ENCODE data around the gene PRKAG1. TPM values are rescaled to one million over a fixed set of nuclear protein-coding genes. Genes with fewer than 3 reads are reported as not detected.

Gene PRKAG1
- total RNA-seq, 1 experiment from 2014 or later, result 66.5 TPM

DNA sequence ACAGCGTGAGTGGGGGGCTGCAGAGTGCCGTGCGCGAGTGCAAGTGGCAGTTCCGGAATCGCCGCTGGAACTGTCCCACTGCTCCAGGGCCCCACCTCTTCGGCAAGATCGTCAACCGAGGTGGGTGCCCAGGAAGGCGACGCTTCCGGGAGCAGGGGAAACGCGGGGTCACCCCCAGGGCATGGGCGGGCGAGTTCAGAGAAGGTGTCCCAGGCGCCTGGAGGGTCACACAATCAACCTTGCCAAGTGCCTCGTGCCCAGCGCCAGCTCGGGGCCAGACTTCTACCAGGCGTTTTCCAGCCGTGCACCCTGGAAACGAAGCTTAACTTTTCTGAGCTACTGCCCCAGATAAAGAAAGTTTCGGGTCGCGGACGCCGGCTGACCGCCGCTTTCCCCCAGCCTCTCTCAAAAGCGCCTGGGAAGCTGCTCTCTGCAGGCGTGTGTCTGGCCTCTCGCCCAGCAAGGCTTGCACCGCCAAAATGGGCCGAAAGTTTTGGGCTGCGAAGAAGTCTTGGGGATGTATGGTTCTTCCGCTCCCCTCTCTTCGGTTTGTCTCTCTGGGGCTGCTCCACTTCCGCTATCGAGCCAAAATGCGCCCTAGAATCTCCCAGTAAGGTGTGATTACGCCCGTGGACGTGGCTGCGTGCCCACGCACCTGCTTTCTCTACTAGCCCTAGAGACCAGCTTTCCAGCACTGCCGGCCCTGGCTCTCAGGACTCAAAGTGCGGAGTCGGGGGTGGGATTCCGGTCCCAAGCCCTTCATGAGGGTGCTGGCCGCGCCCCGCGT is 38.8 kb downstream of the PRKAG1 start:
- peak overlapping the region; percentile 67 for H3K4me3 ChIP-seq (ENCODE audit: low read length)
- H3K27me3 ChIP-seq (ENCODE audit: low read length), result peaks cover 52% of the 10 kb centered on the region
- peak overlapping the region; percentile 94 for H3K4me2 ChIP-seq (ENCODE audit: low read length)
- H3K9me3 ChIP-seq (ENCODE audit: low read length), result no peaks in the 10 kb centered on the region
- no peaks in the 10 kb centered on the region for H3K79me2 ChIP-seq (ENCODE audit: low read length)
- H3K4me1 ChIP-seq (ENCODE audit: insufficient read depth, low read length), result peaks cover 29% of the 10 kb centered on the region
- H2AFZ ChIP-seq (ENCODE audit: low read length), result peak overlapping the region; percentile 74
- no peak overlapping the region for H3K27ac ChIP-seq (ENCODE audit: low read length)
- H3K9ac ChIP-seq (ENCODE audit: low read length), result no peak overlapping the region
- intact Hi-C loops (cut with micrococcal nuclease), result loop anchor here (5.0 kb wide), 1 partner anchor 127 kb away; the partner anchor contains the start of gene DDX23
- DNase-seq (no peak), ATAC-seq (no peak)
- ChIA-PET POLR2A (ENCODE audit: unreplicated experiment) (no interaction called here), CTCF (interaction anchor here (0.5 to 0.7 kb wide), 3 partner anchors 14 to 23 kb away, joined by 3 read pairs; partner anchors contain the start of genes ARF3 and DDN)
- no peaks in the 10 kb centered on the region for H4K20me1 ChIP-seq (ENCODE audit: low read length)
- no peaks in the 10 kb centered on the region for H3K9me2 ChIP-seq (replicated peaks; ENCODE audit: low read length)
- H3K36me3 ChIP-seq (ENCODE audit: low read depth, low read length), result no peaks in the 10 kb centered on the region
- no peaks in the 10 kb centered on the region for H3F3A ChIP-seq (ENCODE audit: low read length, unreplicated experiment)
- TF ChIP-seq EZH2 (IDR thresholded peaks at IDR 0.05; ENCODE audit: low read length, unreplicated experiment), result peak; percentile 12
- TF ChIP-seq EZH2phosphoT487 (IDR thresholded peaks at IDR 0.05; ENCODE audit: borderline replicate concordance, low read length), result no peak
- BruUV-seq (replicated peaks), result no TSS peak

DNA sequence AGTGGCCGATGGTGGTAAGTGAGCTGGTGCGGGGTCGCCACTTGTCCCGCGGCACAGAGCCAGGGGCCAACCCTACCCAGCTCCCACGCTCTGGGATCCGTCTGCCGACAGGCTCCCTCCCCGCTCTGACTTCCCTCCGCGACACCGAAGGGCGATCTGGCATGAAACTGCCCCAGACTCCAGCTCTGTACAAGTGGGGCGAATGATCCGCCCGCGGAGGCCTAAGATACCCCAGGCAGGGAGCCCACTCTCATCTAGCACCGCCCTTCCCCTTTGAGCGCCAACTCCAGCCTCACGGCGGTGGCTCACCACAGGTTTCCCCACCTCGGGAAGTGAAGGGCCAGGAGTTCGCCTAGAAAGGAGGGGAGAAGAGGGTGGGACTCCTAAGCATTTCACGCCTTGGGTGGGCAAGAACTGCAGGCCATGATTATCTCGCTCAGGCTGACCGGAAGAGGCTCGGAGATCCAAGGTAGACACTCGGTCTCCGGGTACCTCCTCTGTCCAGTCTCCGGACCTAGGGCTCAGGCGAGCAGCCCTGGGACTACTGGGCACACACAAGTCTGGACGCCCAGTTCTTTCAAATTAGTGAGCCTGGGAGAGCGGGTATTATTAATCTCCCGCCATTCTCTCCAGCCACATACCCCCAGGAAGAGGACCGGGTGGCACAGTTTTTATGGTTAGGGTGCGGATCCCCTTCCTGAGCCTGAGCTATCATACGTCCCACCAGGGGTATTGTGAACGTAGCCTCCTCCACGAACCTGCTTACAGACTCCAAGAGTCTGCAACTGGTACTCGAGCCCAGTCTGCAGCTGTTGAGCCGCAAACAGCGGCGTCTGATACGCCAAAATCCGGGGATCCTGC is 39.6 kb downstream of the PRKAG1 start:
- ChIA-PET CTCF (interaction anchor here (0.5 to 0.8 kb wide), 5 partner anchors 15 to 125 kb away, joined by 3 read pairs; partner anchors contain the start of genes ARF3 and DDN), POLR2A (ENCODE audit: unreplicated experiment) (no interaction called here)
- Histone ChIP-seq H3K9ac (ENCODE audit: low read length) (no peak overlapping the region), H3K9me2 (replicated peaks; ENCODE audit: low read length) (no peaks in the 10 kb centered on the region), H3K4me1 (ENCODE audit: insufficient read depth, low read length) (peaks cover 29% of the 10 kb centered on the region), H3K4me2 (ENCODE audit: low read length) (peak overlapping the region; percentile 94), H3K36me3 (ENCODE audit: low read depth, low read length) (no peaks in the 10 kb centered on the region), H3K27me3 (ENCODE audit: low read length) (peaks cover 52% of the 10 kb centered on the region), H3K9me3 (ENCODE audit: low read length) (no peaks in the 10 kb centered on the region), H4K20me1 (ENCODE audit: low read length) (no peaks in the 10 kb centered on the region), H3K4me3 (ENCODE audit: low read length) (peak overlapping the region; percentile 67), H3K27ac (ENCODE audit: low read length) (no peak overlapping the region), H2AFZ (ENCODE audit: low read length) (peak overlapping the region; percentile 74), H3K79me2 (ENCODE audit: low read length) (no peaks in the 10 kb centered on the region), H3F3A (ENCODE audit: low read length, unreplicated experiment) (no peaks in the 10 kb centered on the region)
- peak; percentile 12 for TF ChIP-seq EZH2 (IDR thresholded peaks at IDR 0.05; ENCODE audit: low read length, unreplicated experiment)
- TF ChIP-seq, protein P1, sequence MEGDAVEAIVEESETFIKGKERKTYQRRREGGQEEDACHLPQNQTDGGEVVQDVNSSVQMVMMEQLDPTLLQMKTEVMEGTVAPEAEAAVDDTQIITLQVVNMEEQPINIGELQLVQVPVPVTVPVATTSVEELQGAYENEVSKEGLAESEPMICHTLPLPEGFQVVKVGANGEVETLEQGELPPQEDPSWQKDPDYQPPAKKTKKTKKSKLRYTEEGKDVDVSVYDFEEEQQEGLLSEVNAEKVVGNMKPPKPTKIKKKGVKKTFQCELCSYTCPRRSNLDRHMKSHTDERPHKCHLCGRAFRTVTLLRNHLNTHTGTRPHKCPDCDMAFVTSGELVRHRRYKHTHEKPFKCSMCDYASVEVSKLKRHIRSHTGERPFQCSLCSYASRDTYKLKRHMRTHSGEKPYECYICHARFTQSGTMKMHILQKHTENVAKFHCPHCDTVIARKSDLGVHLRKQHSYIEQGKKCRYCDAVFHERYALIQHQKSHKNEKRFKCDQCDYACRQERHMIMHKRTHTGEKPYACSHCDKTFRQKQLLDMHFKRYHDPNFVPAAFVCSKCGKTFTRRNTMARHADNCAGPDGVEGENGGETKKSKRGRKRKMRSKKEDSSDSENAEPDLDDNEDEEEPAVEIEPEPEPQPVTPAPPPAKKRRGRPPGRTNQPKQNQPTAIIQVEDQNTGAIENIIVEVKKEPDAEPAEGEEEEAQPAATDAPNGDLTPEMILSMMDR (conservative IDR thresholded peaks at IDR 0.05; ENCODE audit: low read depth, low read length), result no peak
- no peak for DNase-seq
- ATAC-seq, result peak; percentile 52
- BruUV-seq (replicated peaks), result no TSS peak
- intact Hi-C loops (cut with micrococcal nuclease), result no loop called here

DNA sequence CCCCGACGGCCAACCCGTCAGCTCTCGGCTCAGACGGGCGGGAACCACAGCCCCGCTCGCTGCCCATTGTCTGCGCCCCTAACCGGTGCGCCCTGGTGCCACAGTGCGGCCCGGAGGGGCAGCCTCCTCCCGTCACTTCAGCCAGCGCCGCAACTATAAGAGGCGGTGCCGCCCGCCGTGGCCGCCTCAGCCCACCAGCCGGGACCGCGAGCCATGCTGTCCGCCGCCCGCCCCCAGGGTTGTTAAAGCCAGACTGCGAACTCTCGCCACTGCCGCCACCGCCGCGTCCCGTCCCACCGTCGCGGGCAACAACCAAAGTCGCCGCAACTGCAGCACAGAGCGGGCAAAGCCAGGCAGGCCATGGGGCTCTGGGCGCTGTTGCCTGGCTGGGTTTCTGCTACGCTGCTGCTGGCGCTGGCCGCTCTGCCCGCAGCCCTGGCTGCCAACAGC is 40.3 kb downstream of the PRKAG1 start, which contains the start of gene WNT1:
WNT1 (plus strand) TSS at position 32 of the 450 bp plus-strand sequence; CDS start at position 361, 329 bp downstream.
- DNase-seq, result no peak
- Histone ChIP-seq H3K27ac (ENCODE audit: low read length) (no peak within 1 kb of the TSS), H3K4me3 (ENCODE audit: low read length) (peak within 1 kb of the TSS; percentile 67), H3K9me2 (replicated peaks; ENCODE audit: low read length) (no peaks in the 10 kb centered on the region), H3K36me3 (ENCODE audit: low read depth, low read length) (no peaks in the 10 kb centered on the region), H3K4me2 (ENCODE audit: low read length) (peak within 1 kb of the TSS; percentile 94), H3K9me3 (ENCODE audit: low read length) (no peaks in the 10 kb centered on the region), H2AFZ (ENCODE audit: low read length) (peak within 1 kb of the TSS; percentile 74), H3K79me2 (ENCODE audit: low read length) (no peaks in the 10 kb centered on the region), H3K27me3 (ENCODE audit: low read length) (peaks cover 52% of the 10 kb centered on the region), H4K20me1 (ENCODE audit: low read length) (no peaks in the 10 kb centered on the region), H3F3A (ENCODE audit: low read length, unreplicated experiment) (no peaks in the 10 kb centered on the region), H3K4me1 (ENCODE audit: insufficient read depth, low read length) (peaks cover 29% of the 10 kb centered on the region), H3K9ac (ENCODE audit: low read length) (no peak within 1 kb of the TSS)
- POLR2A ChIA-PET (ENCODE audit: unreplicated experiment), result no interaction called here
- CTCF ChIA-PET, result no interaction called here
- intact Hi-C loops (cut with micrococcal nuclease), result no loop called here
- peak; percentile 48 for ATAC-seq
- TF ChIP-seq EZH2phosphoT487 (IDR thresholded peaks at IDR 0.05; ENCODE audit: borderline replicate concordance, low read length), result 0 out of 2 replicates have a peak, but pooled peaks have one; percentile 4
- no peak for TF ChIP-seq EZH2 (IDR thresholded peaks at IDR 0.05; ENCODE audit: low read length, unreplicated experiment)
- TF ChIP-seq, protein P1 (conservative IDR thresholded peaks at IDR 0.05; ENCODE audit: low read depth, low read length), result peak; percentile 33; the same call in 1 of the 2 replicates
- no TSS peak for BruUV-seq (replicated peaks)
